SU-DHL-6 (cell line): ENCODE results near the gene MED27.

Experiments used
- H2AFZ ChIP-seq: fragments of 200-600 bp; sonication (generic); 2 replicates; pipeline ENCODE4 v1.6.1; 2014; ENCODE audit warnings: low read depth, mild to moderate bottlenecking, moderate library complexity, mixed read lengths, antibody characterized with exemption, low read length; ENCODE audit not compliant: severe bottlenecking
- H3F3A ChIP-seq: fragments of 200-600 bp; shearing (Covaris generic); 2 replicates; pipeline ENCODE4 v1.6.0; 2016; ENCODE audit warnings: antibody characterized with exemption, mild to moderate bottlenecking; ENCODE audit not compliant: insufficient read depth
- H3K27ac ChIP-seq: fragments of 200-600 bp; sonication (generic); 2 replicates; pipeline ENCODE4 v1.5.1; 2016; ENCODE audit warnings: low read depth, mild to moderate bottlenecking, low read length, moderate library complexity, mixed read lengths
- H3K27me3 ChIP-seq: fragments of 200-600 bp; sonication (generic), shearing (Covaris generic); 2 replicates; pipeline ENCODE4 v1.6.0; 2014; ENCODE audit warnings: mild to moderate bottlenecking, low read length
- H3K36me3 ChIP-seq: fragments of 200-600 bp; sonication (generic); 2 replicates; pipeline ENCODE4 v1.6.1; 2014; ENCODE audit warnings: mild to moderate bottlenecking, low read length, mixed read lengths
- H3K4me2 ChIP-seq: fragments of 300-600, 200-600 bp; shearing (Covaris generic), sonication (generic); 2 replicates; pipeline ENCODE4 v1.6.0; 2014; ENCODE audit warnings: low read length, low read depth, mild to moderate bottlenecking; ENCODE audit not compliant: poor library complexity, severe bottlenecking
- H3K4me3 ChIP-seq: fragments of 200-600 bp; sonication (generic); 2 replicates; pipeline ENCODE4 v1.5.1; 2014; ENCODE audit warnings: antibody characterized with exemption, low read length, mild to moderate bottlenecking, mixed read lengths; ENCODE audit not compliant: insufficient read depth, poor library complexity, severe bottlenecking
- H3K79me2 ChIP-seq: fragments of 200-600 bp; sonication (generic); 2 replicates; pipeline ENCODE4 v1.6.1; 2014; ENCODE audit warnings: mild to moderate bottlenecking, low read length, moderate library complexity; ENCODE audit not compliant: insufficient read depth
- H3K9ac ChIP-seq: fragments of 200-600 bp; sonication (generic); 2 replicates; pipeline ENCODE4 v1.7.0; 2014; ENCODE audit warnings: mild to moderate bottlenecking, low read length
- H3K9me2 ChIP-seq: fragments of 200-600 bp; sonication (generic); replicated peaks from 2 replicates; pipeline ENCODE4 v1.6.1; 2014; ENCODE audit warnings: low read length; ENCODE audit not compliant: insufficient read depth
- H3K9me3 ChIP-seq: fragments of 200-600 bp; sonication (generic); 2 replicates; pipeline ENCODE4 v1.6.1; 2014; ENCODE audit warnings: low read length, mixed read lengths; ENCODE audit not compliant: insufficient read depth
- H4K20me1 ChIP-seq: fragments of 200-600 bp; sonication (generic); 2 replicates; pipeline ENCODE4 v1.6.1; 2014; ENCODE audit warnings: low read depth, mild to moderate bottlenecking, antibody characterized with exemption, low read length, moderate library complexity, mixed read lengths
- EZH2phosphoT487 ChIP-seq: fragments of 200-600 bp; sonication (generic), shearing (Covaris generic); conservative IDR thresholded peaks from 2 replicates; pipeline ENCODE4 v1.6.1; 2018; ENCODE audit warnings: mild to moderate bottlenecking, antibody characterized with exemption, low read length, moderate library complexity, mixed read lengths
- TF ChIP-seq, protein P1 (sequence below): fragments of 200-600 bp; sonication (generic); IDR thresholded peaks from one replicate; pipeline ENCODE4 v1.5.1; 2017; ENCODE audit warnings: antibody characterized with exemption, mild to moderate bottlenecking, low read length, moderate library complexity; ENCODE audit not compliant: insufficient read depth, poor library complexity, severe bottlenecking

The MED27 gene

GRCh38 chr9:131869348-131869747 lies 210.3 kb downstream of the MED27 start:
- H3K4me3 ChIP-seq, result no peak overlapping the region
- TF ChIP-seq, protein P1, sequence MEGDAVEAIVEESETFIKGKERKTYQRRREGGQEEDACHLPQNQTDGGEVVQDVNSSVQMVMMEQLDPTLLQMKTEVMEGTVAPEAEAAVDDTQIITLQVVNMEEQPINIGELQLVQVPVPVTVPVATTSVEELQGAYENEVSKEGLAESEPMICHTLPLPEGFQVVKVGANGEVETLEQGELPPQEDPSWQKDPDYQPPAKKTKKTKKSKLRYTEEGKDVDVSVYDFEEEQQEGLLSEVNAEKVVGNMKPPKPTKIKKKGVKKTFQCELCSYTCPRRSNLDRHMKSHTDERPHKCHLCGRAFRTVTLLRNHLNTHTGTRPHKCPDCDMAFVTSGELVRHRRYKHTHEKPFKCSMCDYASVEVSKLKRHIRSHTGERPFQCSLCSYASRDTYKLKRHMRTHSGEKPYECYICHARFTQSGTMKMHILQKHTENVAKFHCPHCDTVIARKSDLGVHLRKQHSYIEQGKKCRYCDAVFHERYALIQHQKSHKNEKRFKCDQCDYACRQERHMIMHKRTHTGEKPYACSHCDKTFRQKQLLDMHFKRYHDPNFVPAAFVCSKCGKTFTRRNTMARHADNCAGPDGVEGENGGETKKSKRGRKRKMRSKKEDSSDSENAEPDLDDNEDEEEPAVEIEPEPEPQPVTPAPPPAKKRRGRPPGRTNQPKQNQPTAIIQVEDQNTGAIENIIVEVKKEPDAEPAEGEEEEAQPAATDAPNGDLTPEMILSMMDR, result no peak
- no peak for TF ChIP-seq EZH2phosphoT487
- H3K36me3 ChIP-seq, result no peaks in the 10 kb centered on the region
- H3K27me3 ChIP-seq, result no peaks in the 10 kb centered on the region
- H3K9me2 ChIP-seq, result no peaks in the 10 kb centered on the region
- H3K27ac ChIP-seq, result no peak overlapping the region
- H3K9ac ChIP-seq, result no peak overlapping the region
- H3K9me3 ChIP-seq, result no peaks in the 10 kb centered on the region
- H3K79me2 ChIP-seq, result no peaks in the 10 kb centered on the region
- no peak overlapping the region for H3K4me2 ChIP-seq
- H4K20me1 ChIP-seq, result no peaks in the 10 kb centered on the region
- no peak overlapping the region for H2AFZ ChIP-seq
- H3F3A ChIP-seq, result no peaks in the 10 kb centered on the region

DNA sequence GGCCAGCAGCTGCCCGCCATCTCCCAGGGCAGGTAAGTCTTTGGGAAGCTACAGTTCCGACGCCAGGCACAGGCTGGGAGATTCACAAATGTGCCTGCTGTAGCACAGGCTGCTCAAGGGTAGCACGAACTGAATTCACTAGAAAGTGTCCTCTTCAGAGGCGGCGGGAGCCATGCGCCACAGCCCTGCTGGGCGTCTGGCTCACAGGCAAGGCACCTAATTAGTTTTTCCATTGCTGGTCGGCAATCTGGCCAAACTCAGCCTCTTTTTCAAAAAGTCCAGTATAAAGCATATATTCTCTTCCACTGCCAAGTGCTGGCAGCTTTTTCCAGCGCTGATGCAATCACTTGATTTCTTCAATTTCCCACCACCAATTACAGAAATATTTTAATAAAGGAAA lies 210.9 kb downstream of the MED27 start:
- Histone ChIP-seq H4K20me1 (no peaks in the 10 kb centered on the region), H3K9me2 (no peaks in the 10 kb centered on the region), H3K9me3 (no peaks in the 10 kb centered on the region), H3K4me3 (no peak overlapping the region), H3K9ac (no peak overlapping the region), H3F3A (no peaks in the 10 kb centered on the region), H3K27me3 (no peaks in the 10 kb centered on the region), H2AFZ (no peak overlapping the region), H3K27ac (no peak overlapping the region), H3K36me3 (no peaks in the 10 kb centered on the region), H3K79me2 (no peaks in the 10 kb centered on the region), H3K4me2 (no peak overlapping the region)
- no peak for TF ChIP-seq EZH2phosphoT487
- TF ChIP-seq, protein P1, result no peak

GRCh38 chr9:131867611-131868192 lies 212.0 kb downstream of the MED27 start:
- H3K36me3 ChIP-seq, result no peaks in the 10 kb centered on the region
- H3K27me3 ChIP-seq, result no peaks in the 10 kb centered on the region
- H3K4me2 ChIP-seq, result no peak overlapping the region
- no peaks in the 10 kb centered on the region for H3K9me2 ChIP-seq
- no peaks in the 10 kb centered on the region for H3F3A ChIP-seq
- H4K20me1 ChIP-seq, result no peaks in the 10 kb centered on the region
- H3K27ac ChIP-seq, result no peak overlapping the region
- H3K4me3 ChIP-seq, result no peak overlapping the region
- H2AFZ ChIP-seq, result no peak overlapping the region
- H3K79me2 ChIP-seq, result no peaks in the 10 kb centered on the region
- TF ChIP-seq, protein P1, result no peak
- TF ChIP-seq EZH2phosphoT487, result no peak
- no peak overlapping the region for H3K9ac ChIP-seq
- H3K9me3 ChIP-seq, result no peaks in the 10 kb centered on the region
